PC-9 (cell line): ENCODE results near the gene FEN1. TPM values are rescaled to one million over a fixed set of nuclear protein-coding genes. Genes with fewer than 3 reads are reported as not detected.

Experiments
- BruUV-seq: library from RNA; stranded (reverse); fragments of 400-500 nt; replicated peaks from 2 replicates; lab custom pipeline; 2021; lab: Mats Ljungman, UMichigan
- CTCF ChIA-PET: fragments of 300-600 bp; sonication (Branson Sonifier 250); formaldehyde crosslinking; loops from one replicate; lab custom pipeline; 2022; ENCODE audit warnings: antibody characterized with exemption; lab: Charles Lee
- POLR2A ChIA-PET: fragments of 300-600 bp; sonication (Branson Sonifier 250); formaldehyde crosslinking; loops from one replicate; lab custom pipeline; 2022; ENCODE audit warnings: antibody characterized with exemption; ENCODE audit not compliant: unreplicated experiment; lab: Charles Lee
- DNase-seq, 2 experiments: peaks; one replicate each; pipeline versions ENCODE4 v3.0.0 to v3.0.0-alpha.2; 2015 to 2022; ENCODE audit warnings: mixed read lengths in 1 of 2
- H2AFZ ChIP-seq: fragments of 200-600 bp; sonication (generic); 2 replicates; pipeline ENCODE4 v1.8.1; 2017; ENCODE audit warnings: antibody characterized with exemption
- H3F3A ChIP-seq: fragments of 200-600 bp; sonication (generic); 2 replicates; pipeline ENCODE4 v1.8.1; 2017; ENCODE audit warnings: antibody characterized with exemption, mild to moderate bottlenecking, low read depth; ENCODE audit not compliant: insufficient read depth
- H3K27ac ChIP-seq: fragments of 200-600 bp; sonication (generic); 2 replicates; pipeline ENCODE4 v1.6.1; 2016; ENCODE audit warnings: mixed run types
- H3K27me3 ChIP-seq: fragments of 200-600 bp; sonication (generic); 2 replicates; pipeline ENCODE4 v1.6.1; 2016; ENCODE audit warnings: low read depth, mixed run types; ENCODE audit not compliant: insufficient read depth
- H3K36me3 ChIP-seq: fragments of 200-600 bp; sonication (generic); 2 replicates; pipeline ENCODE4 v1.6.1; 2016; ENCODE audit warnings: low read depth, mixed run types
- H3K4me1 ChIP-seq: fragments of 200-600 bp; sonication (generic); replicated peaks from 2 replicates; pipeline ENCODE4 v1.6.1; 2016; ENCODE audit warnings: mixed run types; ENCODE audit not compliant: insufficient read depth
- H3K4me2 ChIP-seq: fragments of 200-600 bp; sonication (generic); 2 replicates; pipeline ENCODE4 v1.6.1; 2017; ENCODE audit warnings: mixed run types
- H3K4me3 ChIP-seq: fragments of 200-600 bp; sonication (generic); 2 replicates; pipeline ENCODE4 v1.6.1; 2016; ENCODE audit warnings: mixed run types
- H3K79me2 ChIP-seq: fragments of 200-600 bp; sonication (generic); 2 replicates; pipeline ENCODE4 v1.6.1; 2017; ENCODE audit warnings: low read depth, mixed run types
- H3K9me2 ChIP-seq: fragments of 200-600 bp; sonication (generic); 2 replicates; pipeline ENCODE4 v1.8.1; 2017; ENCODE audit warnings: mild to moderate bottlenecking; ENCODE audit not compliant: insufficient read depth
- H3K9me3 ChIP-seq: fragments of 200-600 bp; sonication (generic); 2 replicates; pipeline ENCODE4 v1.8.1; 2016; ENCODE audit warnings: low read depth; ENCODE audit not compliant: insufficient read depth
- H4K20me1 ChIP-seq: fragments of 200-600 bp; sonication (generic); 2 replicates; pipeline ENCODE4 v1.8.1; 2017; ENCODE audit not compliant: insufficient read depth
- CTCF ChIP-seq: fragments of 200-600 bp; sonication (generic); conservative IDR thresholded peaks from 2 replicates; pipeline ENCODE4 v1.6.1; 2017; ENCODE audit warnings: mixed run types, antibody characterized with exemption, mild to moderate bottlenecking, moderate library complexity
- EZH2 ChIP-seq: fragments of 200-600 bp; sonication (generic); IDR thresholded peaks from 2 replicates; pipeline ENCODE4 v1.8.0; 2017; ENCODE audit warnings: antibody characterized with exemption, low read depth
- intact Hi-C: fragments of 100-400 bp; cut with micrococcal nuclease; formaldehyde crosslinking; loops from one replicate; pipeline ENCODE4 v1.10.0; 2022; ENCODE audit not compliant: unreplicated experiment
- total RNA-seq: library from RNA; stranded (reverse); gene quantifications from 2 replicates; pipeline ENCODE4 v1.2.3, GENCODE V29; 2021

The FEN1 gene
- total RNA-seq, 1 experiment from 2014 or later: 60.9 TPM

- Histone ChIP-seq H3K4me1 (no peaks in the 10 kb centered on the region; the same call in 1 of the 2 replicates), H3K9me2 (no peaks in the 10 kb centered on the region), H2AFZ (no peak overlapping the region), H3K4me3 (no peak overlapping the region), H3K27me3 (no peaks in the 10 kb centered on the region), H3F3A (peaks cover 13% of the 10 kb centered on the region), H3K27ac (no peak overlapping the region), H4K20me1 (peaks cover 5% of the 10 kb centered on the region; the same call in 1 of the 2 replicates), H3K36me3 (peaks cover 26% of the 10 kb centered on the region), H3K9me3 (no peaks in the 10 kb centered on the region), H3K79me2 (peaks cover 18% of the 10 kb centered on the region), H3K4me2 (no peak overlapping the region)
- ChIA-PET POLR2A (interaction anchor here (0.5 to 0.6 kb wide), 2 partner anchors 16 to 106 kb away, joined by 5 to 17 read pairs; no protein-coding TSS in a partner anchor), CTCF (no interaction called here)
- DNase-seq: no peak
- BruUV-seq: no TSS peak
- intact Hi-C loops: no loop called here
- TF ChIP-seq EZH2 (no peak), CTCF (no peak)
These were observed 6.8 kb upstream of the FEN1 start for GRCh38 chr11:61785837-61786402.

DNA sequence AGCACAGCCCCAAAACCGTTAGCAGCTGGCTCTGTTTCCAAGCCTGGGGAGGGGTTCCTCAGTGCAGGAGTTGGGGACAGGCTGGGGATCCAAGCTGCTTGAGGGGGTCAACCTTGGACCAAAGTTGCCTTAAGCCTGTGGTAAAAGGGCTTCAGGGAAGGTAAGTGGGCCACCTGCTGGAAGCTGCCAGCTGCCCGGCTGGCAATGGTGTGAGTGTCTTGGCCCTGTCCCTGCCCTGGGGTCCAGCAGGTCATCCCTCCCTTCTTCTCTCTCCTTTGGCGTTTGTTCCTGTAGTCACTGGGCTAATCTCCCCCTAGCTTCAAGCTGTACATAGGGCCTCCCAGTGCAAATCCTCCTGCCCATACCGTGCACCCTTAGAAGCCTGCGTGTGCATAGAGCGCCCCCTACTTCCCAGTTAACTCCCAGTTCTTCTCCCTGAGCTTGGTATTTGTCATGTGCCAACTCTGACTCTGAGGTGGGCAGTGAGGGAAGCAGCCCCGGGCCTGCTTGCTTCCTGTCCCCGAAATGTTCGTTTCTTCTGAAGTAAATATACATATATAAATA is 4.7 kb upstream of the FEN1 start:
- CTCF ChIA-PET: interaction anchor here (0.6 to 1.2 kb wide), 2 partner anchors 41 to 143 kb away, joined by 3 to 7 read pairs; no protein-coding TSS in a partner anchor
- no peak for DNase-seq
- no peaks in the 10 kb centered on the region for H3K27me3 ChIP-seq
- peaks cover 35% of the 10 kb centered on the region for H3K79me2 ChIP-seq
- H3K4me1 ChIP-seq: peaks cover 8% of the 10 kb centered on the region
- no peak overlapping the region for H2AFZ ChIP-seq
- no TSS peak for BruUV-seq
- peaks cover 26% of the 10 kb centered on the region for H3K36me3 ChIP-seq
- H3K9me2 ChIP-seq: no peaks in the 10 kb centered on the region
- POLR2A ChIA-PET: interaction anchor here (0.7 kb wide), 1 partner anchor 709 kb away, joined by 6 read pairs; no protein-coding TSS in a partner anchor
- H3F3A ChIP-seq: peaks cover 6% of the 10 kb centered on the region
- intact Hi-C loops: no loop called here
- H3K9me3 ChIP-seq: no peaks in the 10 kb centered on the region
- no peak overlapping the region for H3K4me3 ChIP-seq
- no peak overlapping the region for H3K27ac ChIP-seq
- TF ChIP-seq EZH2: no peak
- TF ChIP-seq CTCF: peak; percentile 63
- no peak overlapping the region for H3K4me2 ChIP-seq
- peaks cover 5% of the 10 kb centered on the region; the same call in 1 of the 2 replicates for H4K20me1 ChIP-seq

DNA sequence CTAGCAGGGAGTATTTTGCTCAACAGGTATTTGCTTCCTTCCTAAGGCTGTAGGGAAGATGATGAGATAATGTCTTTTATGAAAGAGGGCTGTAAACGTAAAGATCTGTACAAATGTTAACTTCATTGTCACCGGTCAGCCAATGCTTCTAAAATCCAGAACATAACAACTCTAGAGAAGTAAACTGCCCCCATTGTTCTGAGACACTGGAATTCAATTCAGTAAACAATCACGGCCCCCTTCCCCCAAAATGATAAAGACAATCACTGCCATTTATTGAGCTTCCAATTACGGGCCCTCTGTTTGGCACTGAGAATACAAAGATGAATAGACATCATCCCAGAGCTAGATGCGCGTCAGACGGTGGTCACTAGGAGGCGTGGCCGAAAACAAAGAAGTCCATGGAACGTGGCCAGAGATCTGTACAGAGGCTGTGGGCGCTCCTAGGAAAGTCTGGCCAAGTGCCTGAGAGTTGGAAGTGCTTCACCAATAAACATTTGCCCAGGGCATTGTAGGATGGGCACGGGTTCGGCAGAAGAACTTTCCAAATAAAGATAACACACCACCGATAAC is 888 bp upstream of the FEN1 start:
- Histone ChIP-seq H3K27ac (peak overlapping the region; percentile 81), H3K36me3 (peaks cover 29% of the 10 kb centered on the region), H4K20me1 (no peaks in the 10 kb centered on the region; the same call in 1 of the 2 replicates), H3K4me1 (peaks cover 20% of the 10 kb centered on the region), H3K4me3 (peak overlapping the region; percentile 72), H3K9me3 (no peaks in the 10 kb centered on the region), H3K4me2 (peak overlapping the region; percentile 95), H3F3A (peaks cover 3% of the 10 kb centered on the region; the same call in 1 of the 2 replicates), H3K27me3 (no peaks in the 10 kb centered on the region), H2AFZ (peak overlapping the region; percentile 84), H3K79me2 (peaks cover 69% of the 10 kb centered on the region), H3K9me2 (no peaks in the 10 kb centered on the region)
- CTCF ChIA-PET: interaction anchor here (0.6 kb wide), 3 partner anchors 278 to 1624 kb away, joined by 3 to 4 read pairs (median 4); no protein-coding TSS in a partner anchor
- TF ChIP-seq EZH2: no peak
- peak; percentile 62 to 75 for DNase-seq
- intact Hi-C loops: loop anchor here (5.0 to 10.0 kb wide), 3 partner anchors 45 to 330 kb away; partner anchors contain the start of gene INCENP
- TSS peak; percentile 73 for BruUV-seq
- POLR2A ChIA-PET: interaction anchor here (0.6 to 1.0 kb wide), 8 partner anchors 10 to 1138 kb away, joined by 3 to 11 read pairs (median 4); no protein-coding TSS in a partner anchor
